HUES6 (cell line): Measurements from ENCODE around the gene JMJD4.

Experiments
- H3K27ac ChIP-seq: 2 replicates; pipeline ENCODE4 v1.7.0; 2013; ENCODE audit warnings: low read depth, mild to moderate bottlenecking, low read length, inconsistent platforms
- H3K27me3 ChIP-seq: 2 replicates; pipeline ENCODE4 v1.6.1; 2013; ENCODE audit warnings: low read length; ENCODE audit not compliant: control insufficient read depth, insufficient read depth
- H3K36me3 ChIP-seq: 2 replicates; pipeline ENCODE4 v1.6.1; 2013; ENCODE audit warnings: low read length; ENCODE audit not compliant: control insufficient read depth, insufficient read depth
- H3K4me1 ChIP-seq: 2 replicates; pipeline ENCODE4 v1.6.1; 2013; ENCODE audit warnings: low read length; ENCODE audit not compliant: control insufficient read depth, insufficient read depth
- H3K4me3 ChIP-seq: 2 replicates; pipeline ENCODE4 v1.5.1; 2013; ENCODE audit warnings: low read depth, low read length
- H3K9ac ChIP-seq: one replicate; pipeline ENCODE4 v1.6.1; 2013; ENCODE audit warnings: mild to moderate bottlenecking, low read length
- H3K9me3 ChIP-seq: 2 replicates; pipeline ENCODE4 v1.6.1; 2013; ENCODE audit warnings: low read depth, low read length; ENCODE audit not compliant: control insufficient read depth, insufficient read depth

Gene JMJD4

DNA sequence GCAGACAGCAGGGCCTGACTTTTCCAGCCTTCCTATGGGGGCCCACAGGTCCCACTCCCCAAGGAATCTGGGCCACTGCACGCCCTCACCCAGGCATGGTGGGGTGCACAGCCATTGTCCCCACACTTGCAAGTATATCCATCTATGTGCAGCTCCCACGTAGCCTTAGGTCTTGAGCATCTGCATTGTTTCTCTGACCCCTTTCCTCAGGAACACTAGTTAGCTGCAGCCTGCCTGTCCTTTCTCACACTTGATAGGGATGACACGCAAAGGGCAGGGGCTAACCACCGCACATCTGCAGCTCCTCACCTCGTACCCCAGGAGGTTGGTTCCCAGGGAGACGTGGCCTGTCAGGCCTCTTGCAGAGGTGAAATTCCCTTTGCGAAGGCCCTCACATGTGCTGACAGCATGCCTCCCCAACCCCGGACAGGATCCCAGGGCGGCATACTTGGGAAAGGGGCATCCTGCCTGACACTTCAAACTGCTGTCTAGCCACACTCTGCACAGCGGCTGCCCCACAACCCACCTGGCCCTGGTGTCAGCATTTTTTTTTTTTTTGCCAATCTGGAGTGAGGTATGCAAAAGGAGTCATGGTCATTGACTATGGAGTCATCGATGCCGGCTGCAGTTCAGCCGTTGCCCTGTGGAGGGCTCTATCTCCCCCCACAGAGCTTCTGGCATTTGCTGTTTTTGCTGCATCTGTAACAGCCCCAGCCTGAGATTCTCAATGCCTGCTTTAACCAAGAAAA is 5.0 kb downstream of the JMJD4 start:
- H3K9ac ChIP-seq, result no peak overlapping the region
- H3K27ac ChIP-seq, result no peak overlapping the region
- peaks cover 28% of the 10 kb centered on the region for H3K36me3 ChIP-seq
- no peaks in the 10 kb centered on the region for H3K27me3 ChIP-seq
- no peaks in the 10 kb centered on the region for H3K9me3 ChIP-seq
- H3K4me3 ChIP-seq, result 0 out of 2 replicates have a peak overlapping the region, but pooled peaks have one; percentile 9
- H3K4me1 ChIP-seq, result peaks cover 22% of the 10 kb centered on the region

DNA sequence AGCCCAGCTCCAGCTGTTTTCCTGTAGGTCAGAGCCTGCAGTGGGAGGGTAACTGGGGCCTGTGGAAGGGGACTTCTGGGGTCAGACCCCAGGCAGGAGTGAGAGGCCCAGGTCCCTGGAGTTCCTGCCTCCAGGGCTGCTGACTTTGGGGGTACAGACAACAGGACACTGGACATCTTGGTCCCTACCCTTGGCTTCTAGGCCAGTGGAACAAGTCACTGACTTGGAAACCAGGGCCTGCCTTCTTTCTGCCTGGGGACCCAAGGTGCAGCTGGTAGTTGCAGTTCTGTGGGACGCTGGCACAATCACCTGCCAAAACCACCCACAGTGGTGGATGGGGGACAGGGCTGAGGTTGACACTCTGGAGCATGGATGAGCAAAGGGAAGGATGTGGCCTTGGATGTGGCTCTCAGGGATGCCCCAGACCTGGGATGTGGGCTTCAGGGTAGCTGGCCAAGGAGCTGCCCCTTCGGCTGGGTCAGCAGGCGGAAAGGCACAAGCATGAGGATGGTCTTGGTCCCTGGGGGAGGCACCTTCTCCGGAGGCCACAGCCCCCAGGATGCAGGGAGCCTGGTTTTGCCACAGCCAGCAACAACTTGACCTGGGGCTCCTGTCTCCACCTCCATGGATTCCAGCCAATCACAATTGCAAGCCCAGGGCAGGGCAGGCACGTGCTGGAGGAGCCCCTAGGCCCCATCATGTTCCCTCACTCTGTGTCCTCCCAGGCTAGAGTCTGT is 5.8 kb downstream of the JMJD4 start:
- H3K36me3 ChIP-seq, result peaks cover 28% of the 10 kb centered on the region
- no peaks in the 10 kb centered on the region for H3K27me3 ChIP-seq
- H3K4me1 ChIP-seq, result peaks cover 22% of the 10 kb centered on the region
- H3K9me3 ChIP-seq, result peaks cover 4% of the 10 kb centered on the region; the same call in 1 of the 2 replicates
- peak overlapping the region; percentile 95 for H3K4me3 ChIP-seq
- H3K9ac ChIP-seq, result peak overlapping the region; percentile 73
- H3K27ac ChIP-seq, result no peak overlapping the region

DNA sequence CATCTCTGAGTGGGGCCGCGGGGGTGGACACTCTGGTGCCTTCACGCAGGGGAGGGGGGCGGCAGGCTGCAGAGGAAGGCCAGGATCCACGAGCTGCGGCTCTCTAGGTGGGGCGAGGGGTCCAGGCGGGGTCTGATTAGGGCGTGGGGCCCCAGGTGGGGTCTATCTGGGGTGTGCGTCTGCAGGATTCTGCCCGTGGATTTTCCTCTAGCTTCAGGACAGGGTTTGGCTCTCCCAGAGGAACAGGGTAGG is 6.3 kb downstream of the JMJD4 start:
- Histone ChIP-seq H3K4me3 (peak overlapping the region; percentile 95), H3K27me3 (no peaks in the 10 kb centered on the region), H3K9me3 (peaks cover 8% of the 10 kb centered on the region), H3K36me3 (peaks cover 26% of the 10 kb centered on the region), H3K4me1 (peaks cover 22% of the 10 kb centered on the region), H3K27ac (no peak overlapping the region), H3K9ac (peak overlapping the region; percentile 73)

DNA sequence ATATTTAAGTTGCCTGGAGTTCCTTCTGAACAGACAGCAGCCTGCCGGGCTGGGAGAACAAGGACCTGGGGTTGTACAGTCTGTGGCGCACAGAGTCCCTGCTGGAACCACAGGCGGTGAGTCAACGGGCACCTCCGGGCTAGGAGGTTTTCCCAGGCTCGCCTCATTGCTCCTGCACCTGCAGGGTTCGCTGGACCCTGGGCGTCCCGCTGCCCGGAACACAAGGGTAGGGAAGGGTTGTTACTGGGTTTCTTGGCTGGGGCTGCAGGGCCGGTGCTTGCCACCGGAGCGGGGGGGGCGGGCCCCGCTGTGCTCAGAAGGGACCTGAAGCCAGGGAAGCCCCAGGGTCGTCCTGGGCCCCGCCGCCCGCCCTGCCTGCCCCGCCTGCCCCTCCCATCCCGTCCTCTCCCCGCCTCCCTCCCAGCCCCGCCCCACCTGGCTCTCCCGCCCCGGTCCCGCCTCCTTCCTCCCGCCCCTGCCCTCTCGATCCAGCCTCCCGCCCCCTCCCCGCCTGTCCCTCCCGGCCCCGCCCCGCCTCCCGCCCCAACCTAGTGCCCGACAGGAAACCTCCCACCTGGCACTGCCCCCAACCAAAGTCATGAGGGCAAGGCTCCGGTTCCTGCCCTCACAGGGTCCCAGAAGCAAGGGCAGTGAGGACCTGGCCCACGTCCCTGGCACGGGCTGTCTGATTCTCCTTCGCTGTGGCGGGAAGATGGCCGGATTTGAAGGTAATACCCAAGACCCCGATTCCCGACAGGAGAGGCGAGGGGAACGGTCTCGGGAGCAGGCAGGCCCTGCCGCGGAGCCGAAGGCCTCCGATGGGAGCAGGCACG is 6.8 kb downstream of the JMJD4 start:
- Histone ChIP-seq H3K4me3 (peak overlapping the region; percentile 95), H3K9ac (peak overlapping the region; percentile 73), H3K27ac (no peak overlapping the region), H3K36me3 (peaks cover 21% of the 10 kb centered on the region), H3K27me3 (no peaks in the 10 kb centered on the region), H3K4me1 (peaks cover 22% of the 10 kb centered on the region), H3K9me3 (peaks cover 14% of the 10 kb centered on the region)

DNA sequence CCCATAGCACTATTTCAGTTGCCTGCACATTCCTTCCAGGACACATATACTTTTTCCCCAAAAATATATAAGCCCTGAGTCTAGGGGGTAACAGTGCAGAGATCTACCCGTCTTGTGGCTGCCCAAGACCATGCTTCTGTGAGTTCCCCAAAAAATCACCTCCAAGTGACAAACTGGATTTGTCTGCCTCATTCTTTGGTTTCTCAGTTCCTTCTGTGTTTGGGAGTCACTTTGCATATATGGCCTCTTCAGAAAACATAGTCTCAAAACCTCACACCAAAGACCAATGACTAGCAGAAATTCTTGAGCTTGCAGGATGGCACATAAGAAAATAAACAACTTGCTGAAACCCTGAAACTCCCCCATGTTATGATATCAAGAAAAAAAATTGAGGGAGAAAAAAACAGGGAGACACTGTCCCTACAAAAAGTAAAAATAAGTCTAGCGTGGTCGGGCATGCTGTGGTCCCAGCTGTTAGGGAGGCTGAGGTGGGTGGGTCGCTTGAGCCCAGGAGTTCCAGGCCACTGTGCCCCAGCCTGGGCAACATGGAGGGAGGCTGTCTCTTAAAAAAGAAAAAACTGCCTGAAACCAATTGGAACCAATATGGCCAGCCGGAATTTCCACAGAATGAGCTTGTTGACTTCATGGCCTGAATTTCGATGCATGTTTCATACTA is 8.0 kb downstream of the JMJD4 start:
- Histone ChIP-seq H3K36me3 (peaks cover 9% of the 10 kb centered on the region), H3K4me1 (peaks cover 22% of the 10 kb centered on the region), H3K27me3 (no peaks in the 10 kb centered on the region), H3K4me3 (no peak overlapping the region), H3K27ac (no peak overlapping the region), H3K9ac (no peak overlapping the region), H3K9me3 (peaks cover 20% of the 10 kb centered on the region)

DNA sequence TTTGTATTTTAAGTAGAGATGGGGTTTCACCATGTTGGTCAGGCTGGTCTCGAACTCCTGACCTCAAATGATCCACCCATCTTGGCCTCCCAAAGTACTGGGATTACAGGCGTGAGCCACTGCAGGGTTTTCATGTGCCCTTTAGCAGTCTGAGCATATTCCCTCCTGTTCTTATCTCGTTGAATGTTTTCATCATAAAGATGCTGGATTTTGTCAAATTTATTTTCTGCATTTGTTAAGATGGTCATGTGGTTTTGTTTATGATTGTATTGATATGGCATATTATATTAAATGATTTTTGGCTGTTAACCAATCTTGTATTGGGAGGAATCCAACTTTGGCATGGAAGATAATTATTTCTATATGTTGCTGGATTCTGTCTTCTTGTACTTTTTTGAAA is 8.8 kb downstream of the JMJD4 start:
- Histone ChIP-seq H3K27me3 (no peaks in the 10 kb centered on the region), H3K4me3 (no peak overlapping the region), H3K9ac (no peak overlapping the region), H3K4me1 (peaks cover 22% of the 10 kb centered on the region), H3K36me3 (0 out of 2 replicates have a peak, but pooled peaks cover 1% of the 10 kb centered on the region), H3K9me3 (peaks cover 27% of the 10 kb centered on the region), H3K27ac (no peak overlapping the region)

DNA sequence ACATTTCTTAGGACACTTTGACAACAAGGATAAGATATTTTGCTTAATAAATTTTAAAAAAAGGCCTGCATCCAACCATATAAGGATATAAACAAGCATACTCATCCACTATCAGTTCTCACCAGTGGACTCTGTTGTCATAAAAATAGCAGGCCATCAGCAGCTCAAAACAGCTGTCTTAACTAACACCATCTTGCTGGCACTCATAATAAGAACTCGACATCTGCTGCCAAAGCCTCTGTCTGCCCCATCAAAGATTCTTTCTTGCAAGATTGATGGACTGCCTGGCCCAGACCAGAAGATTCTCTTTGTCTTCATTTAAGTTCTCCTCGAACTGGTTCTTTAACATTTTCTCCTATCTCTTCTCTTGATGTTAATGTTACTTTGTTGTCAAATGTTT is 10.1 kb downstream of the JMJD4 start:
- peaks cover 39% of the 10 kb centered on the region for H3K9me3 ChIP-seq
- H3K4me1 ChIP-seq, result peaks cover 15% of the 10 kb centered on the region
- H3K27me3 ChIP-seq, result no peaks in the 10 kb centered on the region
- no peak overlapping the region for H3K9ac ChIP-seq
- H3K4me3 ChIP-seq, result no peak overlapping the region
- no peaks in the 10 kb centered on the region for H3K36me3 ChIP-seq
- H3K27ac ChIP-seq, result no peak overlapping the region

DNA sequence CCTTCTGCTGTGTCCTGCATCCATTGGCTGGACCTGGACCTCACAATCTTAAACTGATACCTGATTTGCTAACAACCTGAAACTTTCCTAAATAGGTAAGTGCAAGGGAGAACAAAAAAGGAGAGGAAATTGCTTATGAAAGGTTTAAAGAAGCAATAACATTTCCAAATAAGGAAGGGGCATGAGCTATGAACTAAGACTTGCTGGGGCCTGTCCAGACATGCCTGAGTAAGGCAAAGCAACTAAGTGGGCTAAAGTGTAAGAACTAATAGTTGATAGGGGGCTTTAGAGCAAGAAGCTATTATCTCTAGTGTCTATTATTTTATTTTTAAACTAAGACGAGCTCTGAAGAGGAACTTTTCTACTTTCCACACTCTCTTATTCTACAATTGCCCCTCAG is 11.6 kb downstream of the JMJD4 start:
- no peak overlapping the region for H3K9ac ChIP-seq
- no peaks in the 10 kb centered on the region for H3K36me3 ChIP-seq
- no peaks in the 10 kb centered on the region for H3K27me3 ChIP-seq
- peaks cover 52% of the 10 kb centered on the region for H3K9me3 ChIP-seq
- H3K4me1 ChIP-seq, result no peaks in the 10 kb centered on the region
- no peak overlapping the region for H3K4me3 ChIP-seq
- H3K27ac ChIP-seq, result no peak overlapping the region; the same call in 1 of the 2 replicates

DNA sequence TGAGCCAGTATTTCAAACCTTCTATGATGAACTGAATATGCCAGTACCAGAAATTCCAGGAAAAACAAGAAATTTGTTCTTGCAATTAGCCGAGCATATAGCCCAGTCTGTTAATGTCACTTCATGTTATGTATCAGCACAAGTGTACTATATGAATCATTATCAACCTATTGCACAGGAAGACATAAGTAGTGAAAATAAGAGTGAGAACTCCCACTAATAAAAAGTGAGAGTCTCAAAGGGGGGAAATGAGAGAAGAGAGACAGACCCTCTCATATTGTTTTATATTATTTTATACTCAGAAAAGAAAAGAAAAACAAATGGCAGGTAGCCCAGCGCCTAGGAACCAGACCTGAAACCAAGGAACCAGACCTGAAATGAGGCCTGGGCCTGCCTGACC is 16.2 kb downstream of the JMJD4 start:
- Histone ChIP-seq H3K9me3 (peaks cover 61% of the 10 kb centered on the region), H3K4me3 (no peak overlapping the region), H3K27ac (no peak overlapping the region), H3K36me3 (no peaks in the 10 kb centered on the region), H3K4me1 (no peaks in the 10 kb centered on the region), H3K27me3 (no peaks in the 10 kb centered on the region), H3K9ac (no peak overlapping the region)

DNA sequence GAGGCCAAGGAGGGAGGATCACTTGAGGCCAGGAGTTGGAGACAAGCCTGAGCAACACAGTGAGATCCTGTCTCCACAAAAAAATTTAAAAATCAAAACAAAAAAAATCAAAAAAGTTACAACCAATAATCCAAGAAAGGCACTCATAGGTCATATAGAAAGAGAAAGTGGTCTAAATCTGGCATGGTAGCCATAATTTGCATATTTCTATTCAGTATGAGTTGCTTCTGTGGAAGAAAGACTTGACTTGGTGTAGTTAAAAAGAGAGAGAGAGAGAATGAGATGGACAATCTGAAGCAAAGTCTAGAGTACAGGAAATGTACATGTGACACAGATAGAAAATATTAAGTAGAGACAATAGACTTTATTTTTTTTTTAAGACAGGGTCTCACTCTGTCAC is 22.5 kb downstream of the JMJD4 start:
- Histone ChIP-seq H3K9me3 (peaks cover 40% of the 10 kb centered on the region), H3K36me3 (no peaks in the 10 kb centered on the region), H3K9ac (no peak overlapping the region), H3K27me3 (no peaks in the 10 kb centered on the region), H3K4me1 (no peaks in the 10 kb centered on the region), H3K27ac (no peak overlapping the region), H3K4me3 (no peak overlapping the region)
